CD4-positive, alpha-beta memory T cell (primary cell): ENCODE measurements around the gene ITGA2B. TPM values are rescaled to one million over a fixed set of nuclear protein-coding genes. Genes with fewer than 3 reads are reported as not detected.
"Not testable (repeated sequence)": the region's sequence is repeated elsewhere in the genome, so short reads cannot be mapped to it uniquely, and the experiment has no call there.

ENCODE experiments used
- CTCF ChIA-PET: fragments of 350-600 bp; sonication (Branson Sonifier 250); formaldehyde crosslinking; loops from one replicate; lab custom pipeline; 2021; ENCODE audit warnings: inconsistent platforms; ENCODE audit not compliant: partially characterized antibody; lab: Charles Lee
- POLR2A ChIA-PET: fragments of 350-600 bp; sonication (Branson Sonifier 250); formaldehyde crosslinking; loops from one replicate; lab custom pipeline; 2021; ENCODE audit not compliant: partially characterized antibody; lab: Charles Lee
- DNase-seq, 5 donors: peaks; one replicate each; pipeline versions ENCODE4 v3.0.0 to v3.0.0-alpha.2; 2020 to 2022; ENCODE audit warnings: mixed read lengths in 1 of 5
- H3K27ac ChIP-seq: one replicate; pipeline ENCODE4 v1.7.0; 2013; ENCODE audit warnings: low read depth, low read length
- H3K27me3 ChIP-seq: 2 replicates; pipeline ENCODE4 v1.7.0; 2013; ENCODE audit warnings: mild to moderate bottlenecking, low read length, moderate library complexity; ENCODE audit not compliant: insufficient read depth
- H3K36me3 ChIP-seq: 2 replicates; pipeline ENCODE4 v1.7.0; 2013; ENCODE audit warnings: mild to moderate bottlenecking, low read length, moderate library complexity; ENCODE audit not compliant: insufficient read depth
- H3K4me1 ChIP-seq: 2 replicates; pipeline ENCODE4 v1.7.0; 2013; ENCODE audit warnings: mild to moderate bottlenecking, low read length, moderate library complexity; ENCODE audit not compliant: insufficient read depth
- H3K4me3 ChIP-seq, 2 donors: one replicate each; pipeline ENCODE4 v1.7.0; 2013; ENCODE audit warnings: low read length in 2 of 2, mild to moderate bottlenecking in 1 of 2
- H3K9me3 ChIP-seq, 2 donors: one replicate each; pipeline ENCODE4 v1.7.0; 2013; ENCODE audit warnings: low read length in 2 of 2, control low read depth in 1 of 2; ENCODE audit not compliant: control insufficient read depth in 1 of 2
- H3K27ac Mint-ChIP-seq, 7 donors: one replicate each; pipeline ENCODE4 v1.8.0; 2020 to 2021; ENCODE audit warnings: mixed read lengths in 7 of 7, mild to moderate bottlenecking in 6 of 7, inconsistent platforms in 3 of 7, moderate library complexity in 3 of 7
- H3K27me3 Mint-ChIP-seq, 2 donors: one replicate each; pipeline ENCODE4 v1.8.0; 2020 to 2021; ENCODE audit warnings: mixed read lengths in 2 of 2
- H3K36me3 Mint-ChIP-seq, 2 donors: one replicate each; pipeline ENCODE4 v1.8.0; 2020 to 2021; ENCODE audit warnings: mixed read lengths in 2 of 2, inconsistent platforms in 1 of 2, mild to moderate bottlenecking in 1 of 2
- H3K4me1 Mint-ChIP-seq, 4 donors: one replicate each; pipeline ENCODE4 v1.8.0; 2020 to 2021; ENCODE audit warnings: mixed read lengths in 4 of 4, mild to moderate bottlenecking in 1 of 4
- H3K4me3 Mint-ChIP-seq, 8 donors: one replicate each; pipeline ENCODE4 v1.8.0; 2020 to 2021; ENCODE audit warnings: mixed read lengths in 8 of 8, mild to moderate bottlenecking in 7 of 8, moderate library complexity in 6 of 8, inconsistent platforms in 3 of 8
- H3K9me3 Mint-ChIP-seq, 8 donors: one replicate each; pipeline ENCODE4 v1.8.0; 2020 to 2021; ENCODE audit warnings: mixed read lengths in 8 of 8, mild to moderate bottlenecking in 5 of 8, inconsistent platforms in 3 of 8, moderate library complexity in 1 of 8
- intact Hi-C: fragments of 100-400 bp; cut with micrococcal nuclease; formaldehyde crosslinking; loops from one replicate; pipeline ENCODE4 v1.15.1; 2023
- polyA plus RNA-seq, 2 donors: library from polyadenylated mRNA; unstranded; fragments of 300-500 nt; fragmentation: Illumina TruSeq; gene quantifications; one replicate each; pipeline ENCODE4 v1.2.3, GENCODE V29; 2021
- total RNA-seq, 2 experiments: library from RNA; stranded (reverse); gene quantifications; one replicate each; pipeline ENCODE4 v1.2.3, GENCODE V29; 2021

ITGA2B gene
- total and polyA plus RNA-seq, 4 experiments from 2014 or later = 0.44 to 1.0 TPM; not detected in 2

GRCh38 chr17:44340553-44340952, 48.9 kb downstream of the ITGA2B start:
- not testable (repeated sequence) for H3K27ac Mint-ChIP-seq, H3K36me3 Mint-ChIP-seq

GRCh38 chr17:44338702-44339101, 50.7 kb downstream of the ITGA2B start:
- Mint-ChIP-seq H3K4me1 (peaks cover 0 to 8% (median 0%) of the 10 kb centered on the region in 4 donors), H3K36me3 (no peaks in the 10 kb centered on the region), H3K9me3 (no peaks in the 10 kb centered on the region), H3K4me3 (no peak overlapping the region), H3K27me3 (peaks cover 3 to 10% of the 10 kb centered on the region in 2 donors), H3K27ac (peak overlapping the region in 3 of 7 donors; percentile 9 to 66 (median 18))
- DNase-seq = no peak
- Histone ChIP-seq H3K27ac (no peak overlapping the region), H3K4me3 (no peak overlapping the region), H3K27me3 (no peaks in the 10 kb centered on the region), H3K9me3 (no peaks in the 10 kb centered on the region), H3K36me3 (no peaks in the 10 kb centered on the region), H3K4me1 (no peaks in the 10 kb centered on the region)
- POLR2A ChIA-PET = no interaction called here
- intact Hi-C loops = no loop called here
- CTCF ChIA-PET = interaction anchor here (1.3 kb wide), 2 partner anchors 11 to 129 kb away, joined by 5 to 7 read pairs; no protein-coding TSS in a partner anchor

More at GRCh38 chr17:44340553-44340952, 48.9 kb downstream of the ITGA2B start:
- H3K4me1 ChIP-seq, H3K27me3 ChIP-seq, H3K36me3 ChIP-seq, H3K9me3 Mint-ChIP-seq, H3K9me3 ChIP-seq, DNase-seq, intact Hi-C loops, POLR2A ChIA-PET, H3K4me3 ChIP-seq, H3K27ac ChIP-seq, H3K4me3 Mint-ChIP-seq: not testable (repeated sequence)
- peaks cover 4 to 19% (median 10%) of the 10 kb centered on the region in 4 donors for H3K4me1 Mint-ChIP-seq
- CTCF ChIA-PET = interaction anchor here (1.1 kb wide), 1 partner anchor 9 kb away, joined by 3 read pairs; no protein-coding TSS in a partner anchor
- H3K27me3 Mint-ChIP-seq = peaks cover 3 to 10% of the 10 kb centered on the region in 2 donors

GRCh38 chr17:44335968-44336367, 53.5 kb downstream of the ITGA2B start:
- Mint-ChIP-seq H3K36me3 (no peaks in the 10 kb centered on the region), H3K27me3 (peaks cover 3 to 10% of the 10 kb centered on the region in 2 donors), H3K4me3 (no peak overlapping the region), H3K9me3 (no peaks in the 10 kb centered on the region), H3K4me1 (peaks cover 5 to 10% (median 6%) of the 10 kb centered on the region in 4 donors), H3K27ac (no peak overlapping the region)
- no peak overlapping the region for H3K4me3 ChIP-seq
- H3K27ac ChIP-seq = no peak overlapping the region
- DNase-seq = no peak
- CTCF ChIA-PET = interaction anchor here (1.0 to 7.4 kb wide), 2 partner anchors 9 to 126 kb away, joined by 4 to 32 read pairs; partner anchors contain the start of gene GRN
- H3K9me3 ChIP-seq = no peaks in the 10 kb centered on the region
- no peaks in the 10 kb centered on the region for H3K27me3 ChIP-seq
- intact Hi-C loops = no loop called here
- H3K4me1 ChIP-seq = no peaks in the 10 kb centered on the region
- POLR2A ChIA-PET = no interaction called here
- H3K36me3 ChIP-seq = no peaks in the 10 kb centered on the region

- H3K27me3 Mint-ChIP-seq = peaks cover 3 to 9% of the 10 kb centered on the region in 2 donors
- no peaks in the 10 kb centered on the region for H3K36me3 Mint-ChIP-seq
- no peak overlapping the region for H3K4me3 Mint-ChIP-seq
- CTCF ChIA-PET = interaction anchor here (1.0 to 7.4 kb wide), 2 partner anchors 10 to 126 kb away, joined by 4 to 32 read pairs; partner anchors contain the start of gene GRN
- DNase-seq = no peak
- no peaks in the 10 kb centered on the region for H3K36me3 ChIP-seq
- H3K4me1 ChIP-seq = no peaks in the 10 kb centered on the region
- no peak overlapping the region for H3K27ac ChIP-seq
- no peaks in the 10 kb centered on the region for H3K9me3 ChIP-seq
- H3K4me3 ChIP-seq = no peak overlapping the region
- no peak overlapping the region for H3K27ac Mint-ChIP-seq
- H3K4me1 Mint-ChIP-seq = peaks cover 5 to 11% (median 6%) of the 10 kb centered on the region in 4 donors
- no peaks in the 10 kb centered on the region for H3K27me3 ChIP-seq
- intact Hi-C loops = no loop called here
- POLR2A ChIA-PET = no interaction called here
- H3K9me3 Mint-ChIP-seq = no peaks in the 10 kb centered on the region
Observed at GRCh38 chr17:44335564-44335963, 53.9 kb downstream of the ITGA2B start.

GRCh38 chr17:44334727-44335126, 54.7 kb downstream of the ITGA2B start:
- intact Hi-C loops = no loop called here
- Mint-ChIP-seq H3K27me3 (peaks cover 3 to 5% of the 10 kb centered on the region in 2 donors), H3K27ac (no peak overlapping the region), H3K4me3 (no peak overlapping the region), H3K4me1 (peaks cover 5 to 11% (median 6%) of the 10 kb centered on the region in 4 donors), H3K9me3 (no peaks in the 10 kb centered on the region), H3K36me3 (no peaks in the 10 kb centered on the region)
- Histone ChIP-seq H3K27me3 (no peaks in the 10 kb centered on the region), H3K9me3 (no peaks in the 10 kb centered on the region), H3K4me3 (no peak overlapping the region), H3K27ac (no peak overlapping the region), H3K36me3 (no peaks in the 10 kb centered on the region), H3K4me1 (no peaks in the 10 kb centered on the region)
- CTCF ChIA-PET = interaction anchor here (0.8 to 7.4 kb wide), 4 partner anchors 10 to 146 kb away, joined by 3 to 32 read pairs (median 4); partner anchors contain the start of gene GRN
- no peak for DNase-seq
- POLR2A ChIA-PET = interaction anchor here (1.5 kb wide), 1 partner anchor 125 kb away, joined by 4 read pairs; no protein-coding TSS in a partner anchor

- H3K27me3 ChIP-seq = no peaks in the 10 kb centered on the region
- no peaks in the 10 kb centered on the region for H3K4me1 ChIP-seq
- H3K36me3 ChIP-seq = no peaks in the 10 kb centered on the region
- POLR2A ChIA-PET = interaction anchor here (0.8 to 1.5 kb wide), 2 partner anchors 9 to 124 kb away, joined by 3 to 4 read pairs; no protein-coding TSS in a partner anchor
- DNase-seq = no peak
- intact Hi-C loops = no loop called here
- H3K36me3 Mint-ChIP-seq = no peaks in the 10 kb centered on the region
- H3K4me3 Mint-ChIP-seq = no peak overlapping the region
- H3K4me3 ChIP-seq = no peak overlapping the region
- CTCF ChIA-PET = interaction anchor here (0.8 to 7.4 kb wide), 3 partner anchors 11 to 146 kb away, joined by 3 to 32 read pairs (median 3); partner anchors contain the start of gene GRN
- no peak overlapping the region for H3K27ac Mint-ChIP-seq
- no peaks in the 10 kb centered on the region for H3K9me3 ChIP-seq
- peaks cover 5 to 11% (median 6%) of the 10 kb centered on the region in 4 donors for H3K4me1 Mint-ChIP-seq
- no peak overlapping the region for H3K27ac ChIP-seq
- H3K27me3 Mint-ChIP-seq = peaks cover 3 to 5% of the 10 kb centered on the region in 2 donors
- H3K9me3 Mint-ChIP-seq = no peaks in the 10 kb centered on the region
Observed at GRCh38 chr17:44334315-44334714, 55.1 kb downstream of the ITGA2B start.

- Mint-ChIP-seq H3K36me3 (no peaks in the 10 kb centered on the region), H3K9me3 (no peaks in the 10 kb centered on the region), H3K27me3 (peaks cover 3 to 5% of the 10 kb centered on the region in 2 donors), H3K27ac (no peak overlapping the region), H3K4me3 (no peak overlapping the region), H3K4me1 (peaks cover 5 to 7% (median 6%) of the 10 kb centered on the region in 4 donors)
- H3K27ac ChIP-seq = no peak overlapping the region
- no peaks in the 10 kb centered on the region for H3K4me1 ChIP-seq
- no peak for DNase-seq
- no peaks in the 10 kb centered on the region for H3K27me3 ChIP-seq
- ChIA-PET POLR2A (interaction anchor here (0.8 to 1.5 kb wide), 2 partner anchors 8 to 123 kb away, joined by 3 to 4 read pairs; no protein-coding TSS in a partner anchor), CTCF (interaction anchor here (0.6 to 7.4 kb wide), 6 partner anchors 12 to 129 kb away, joined by 3 to 107 read pairs (median 4); partner anchors contain the start of gene GRN)
- intact Hi-C loops = no loop called here
- no peaks in the 10 kb centered on the region for H3K36me3 ChIP-seq
- H3K9me3 ChIP-seq = no peaks in the 10 kb centered on the region
- no peak overlapping the region for H3K4me3 ChIP-seq
Observed at GRCh38 chr17:44333371-44333770, 56.1 kb downstream of the ITGA2B start.
